Neural cell (in vitro differentiated cells): ENCODE data around the gene NTN4. TPM values are rescaled to one million over a fixed set of nuclear protein-coding genes. Genes with fewer than 3 reads are reported as not detected.

Source experiments
- H2AFZ ChIP-seq: fragments of 200-600, 300-800 bp; sonication (generic), shearing (Covaris generic); 2 replicates; pipeline ENCODE4 v1.6.0; 2014; ENCODE audit warnings: low read depth, mild to moderate bottlenecking, antibody characterized with exemption, low read length, moderate library complexity
- H3F3A ChIP-seq: fragments of 200-600 bp; shearing (Covaris generic); 2 replicates; pipeline ENCODE4 v1.6.1; 2016; ENCODE audit warnings: mild to moderate bottlenecking, moderate library complexity, mixed read lengths, antibody characterized with exemption, low read length; ENCODE audit not compliant: insufficient read depth, poor library complexity, severe bottlenecking
- H3K27ac ChIP-seq: fragments of 200-600, 300-800 bp; sonication (generic), shearing (Covaris generic); 2 replicates; pipeline ENCODE4 v1.5.1; 2014; ENCODE audit warnings: mild to moderate bottlenecking, low read length, moderate library complexity
- H3K27me3 ChIP-seq: fragments of 300-800, 200-600 bp; sonication (generic), shearing (Covaris generic); 2 replicates; pipeline ENCODE4 v1.6.0; 2014; ENCODE audit warnings: mild to moderate bottlenecking, low read depth, low read length, moderate library complexity; ENCODE audit not compliant: insufficient read depth
- H3K36me3 ChIP-seq: fragments of 300-800, 200-600 bp; sonication (generic), shearing (Covaris generic); 2 replicates; pipeline ENCODE4 v1.5.1; 2014; ENCODE audit warnings: mild to moderate bottlenecking, antibody characterized with exemption, low read length, moderate library complexity; ENCODE audit not compliant: insufficient read depth
- H3K4me2 ChIP-seq: fragments of 300-800, 200-600 bp; sonication (generic), shearing (Covaris generic); 2 replicates; pipeline ENCODE4 v1.6.0; 2014; ENCODE audit warnings: mild to moderate bottlenecking, low read length
- H3K4me3 ChIP-seq: fragments of 300-800, 200-600 bp; sonication (generic), shearing (Covaris generic); 2 replicates; pipeline ENCODE4 v1.5.1; 2014; ENCODE audit warnings: mild to moderate bottlenecking, low read length, moderate library complexity
- H3K79me2 ChIP-seq: fragments of 200-600 bp; shearing (Covaris generic); replicated peaks from 2 replicates; pipeline ENCODE4 v1.6.0; 2014; ENCODE audit warnings: mild to moderate bottlenecking, low read length, moderate library complexity; ENCODE audit not compliant: insufficient read depth
- H3K9ac ChIP-seq: fragments of 300-800, 200-600 bp; sonication (generic), shearing (Covaris generic); 2 replicates; pipeline ENCODE4 v1.6.1; 2016; ENCODE audit warnings: mild to moderate bottlenecking, low read length, mixed read lengths
- H3K9me2 ChIP-seq: fragments of 200-600 bp; shearing (Covaris generic); 2 replicates; pipeline ENCODE4 v1.6.1; 2016; ENCODE audit warnings: mild to moderate bottlenecking, low read length, mixed read lengths; ENCODE audit not compliant: insufficient read depth
- H3K9me3 ChIP-seq: fragments of 200-600, 300-800 bp; sonication (generic), shearing (Covaris generic); 2 replicates; pipeline ENCODE4 v1.6.1; 2016; ENCODE audit warnings: mild to moderate bottlenecking, mixed run types, low read length, moderate library complexity, mixed read lengths
- H4K20me1 ChIP-seq: fragments of 200-600 bp; shearing (Covaris generic); 2 replicates; pipeline ENCODE4 v1.6.1; 2016; ENCODE audit warnings: mild to moderate bottlenecking, mixed run types; ENCODE audit not compliant: insufficient read depth
- EP300 ChIP-seq: fragments of 450-650 bp; conservative IDR thresholded peaks from 2 replicates; pipeline ENCODE4 v1.6.1; 2014; ENCODE audit warnings: antibody characterized with exemption, mild to moderate bottlenecking, moderate library complexity; ENCODE audit not compliant: poor library complexity, severe bottlenecking
- EZH2 ChIP-seq: fragments of 200-600, 300-800 bp; shearing (Covaris generic), sonication (generic); IDR thresholded peaks from 2 replicates; pipeline ENCODE4 v1.6.1; 2014; ENCODE audit warnings: antibody characterized with exemption, low read length, borderline replicate concordance, mild to moderate bottlenecking; ENCODE audit not compliant: insufficient read depth, poor library complexity, severe bottlenecking
- MXI1 ChIP-seq: fragments of 450-650 bp; conservative IDR thresholded peaks from 2 replicates; pipeline ENCODE4 v1.6.1; 2014; ENCODE audit warnings: antibody characterized with exemption, mild to moderate bottlenecking; ENCODE audit not compliant: poor library complexity, severe bottlenecking
- POLR2AphosphoS5 ChIP-seq: IDR thresholded peaks from 2 replicates; pipeline ENCODE4 v1.6.1; 2012
- RAD21 ChIP-seq: fragments of 450-650 bp; conservative IDR thresholded peaks from 2 replicates; pipeline ENCODE4 v1.6.1; 2014; ENCODE audit warnings: antibody characterized with exemption, mild to moderate bottlenecking, moderate library complexity
- SMC3 ChIP-seq: fragments of 450-650 bp; conservative IDR thresholded peaks from 2 replicates; pipeline ENCODE4 v1.6.1; 2014; ENCODE audit warnings: antibody characterized with exemption, mild to moderate bottlenecking, moderate library complexity; ENCODE audit not compliant: poor library complexity
- TAF1 ChIP-seq: IDR thresholded peaks from 2 replicates; pipeline ENCODE4 v1.6.1; 2012; ENCODE audit warnings: low read depth
- polyA plus RNA-seq: library from polyadenylated mRNA; depleted of rRNA; stranded (reverse); fragments of >200 nt; gene quantifications from 2 replicates; pipeline ENCODE4 v1.2.3, GENCODE V29; 2014
- TF ChIP-seq, protein P1 (sequence below): fragments of 450-650 bp; IDR thresholded peaks from 2 replicates; pipeline ENCODE4 v1.5.1; 2014; ENCODE audit warnings: antibody characterized with exemption, mild to moderate bottlenecking, moderate library complexity; ENCODE audit not compliant: poor library complexity, severe bottlenecking
- TF ChIP-seq, protein P2 (sequence below): IDR thresholded peaks from 2 replicates; pipeline ENCODE4 v1.6.1; 2012; ENCODE audit warnings: borderline replicate concordance

Gene NTN4
- polyA plus RNA-seq, 1 donor from 2014 or later = 12.4 TPM

DNA sequence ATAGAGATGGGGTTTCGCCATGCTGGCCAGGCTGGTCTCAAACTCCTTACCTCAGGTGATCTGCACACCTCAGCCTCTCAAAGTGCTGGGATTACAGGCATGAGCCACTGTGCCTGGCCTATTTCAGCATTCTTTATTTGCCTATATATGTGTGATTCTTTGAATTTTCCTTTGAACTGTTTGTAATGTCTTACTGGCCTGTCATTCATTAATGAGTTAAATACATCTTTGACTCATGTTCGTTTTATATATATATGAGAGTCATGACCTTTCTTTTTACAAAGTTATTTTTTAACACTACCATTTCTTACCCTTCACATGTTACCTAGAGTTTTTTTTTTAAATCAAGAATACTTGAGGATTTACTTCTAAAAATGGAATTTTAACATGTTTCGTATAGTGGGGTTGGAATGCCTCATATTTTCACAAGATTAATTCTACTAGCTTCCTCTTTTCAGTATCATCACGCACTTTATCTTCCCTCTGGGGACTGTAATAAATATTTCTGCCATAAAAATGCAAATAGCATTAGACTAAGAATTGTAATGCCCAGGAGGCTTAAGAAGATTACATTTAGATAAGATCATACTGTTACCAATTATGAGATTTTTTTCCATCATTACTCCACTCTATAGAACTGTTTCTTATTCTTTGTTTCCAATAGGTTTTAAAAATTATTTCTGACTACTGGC, 66.7 kb downstream of the NTN4 start:
- H3K4me2 ChIP-seq = no peak overlapping the region
- no peaks in the 10 kb centered on the region for H3K9me2 ChIP-seq
- H3K27me3 ChIP-seq = no peaks in the 10 kb centered on the region
- no peak overlapping the region for H3K9ac ChIP-seq
- H3K27ac ChIP-seq = no peak overlapping the region
- H3F3A ChIP-seq = no peaks in the 10 kb centered on the region
- no peak overlapping the region for H3K4me3 ChIP-seq
- no peaks in the 10 kb centered on the region for H4K20me1 ChIP-seq
- H3K79me2 ChIP-seq = no peaks in the 10 kb centered on the region
- H2AFZ ChIP-seq = no peak overlapping the region
- peaks cover 4% of the 10 kb centered on the region for H3K9me3 ChIP-seq
- TF ChIP-seq RAD21 (no peak), EZH2 (no peak)
- no peaks in the 10 kb centered on the region for H3K36me3 ChIP-seq

DNA sequence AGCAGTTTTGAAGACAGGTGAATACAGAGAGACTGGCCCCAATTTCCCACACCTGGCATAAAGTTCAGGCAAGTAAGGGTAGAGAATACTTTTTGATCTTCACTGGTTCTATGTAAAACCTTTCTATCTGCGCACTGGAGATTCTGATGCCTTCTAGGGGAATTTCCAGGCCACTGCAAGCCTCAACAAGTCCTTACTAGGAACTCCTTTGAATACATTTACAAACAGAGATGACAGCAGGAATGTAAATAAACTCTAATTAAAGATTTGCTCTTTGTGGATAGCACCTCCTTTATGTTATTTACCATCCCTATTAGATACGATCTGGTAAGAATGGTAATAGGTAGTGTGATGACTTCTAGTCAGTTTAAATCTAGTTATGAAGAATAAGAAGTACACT, 69.2 kb downstream of the NTN4 start:
- Histone ChIP-seq H3F3A (no peaks in the 10 kb centered on the region), H3K36me3 (no peaks in the 10 kb centered on the region), H2AFZ (no peak overlapping the region), H4K20me1 (no peaks in the 10 kb centered on the region), H3K4me2 (no peak overlapping the region), H3K9me3 (no peaks in the 10 kb centered on the region), H3K4me3 (no peak overlapping the region), H3K9ac (no peak overlapping the region), H3K27ac (no peak overlapping the region), H3K79me2 (no peaks in the 10 kb centered on the region), H3K9me2 (no peaks in the 10 kb centered on the region), H3K27me3 (no peaks in the 10 kb centered on the region)
- TF ChIP-seq RAD21 (no peak), MXI1 (no peak), EP300 (no peak), SMC3 (no peak), EZH2 (no peak), TAF1 (no peak), POLR2AphosphoS5 (no peak)
- TF ChIP-seq, protein P1, sequence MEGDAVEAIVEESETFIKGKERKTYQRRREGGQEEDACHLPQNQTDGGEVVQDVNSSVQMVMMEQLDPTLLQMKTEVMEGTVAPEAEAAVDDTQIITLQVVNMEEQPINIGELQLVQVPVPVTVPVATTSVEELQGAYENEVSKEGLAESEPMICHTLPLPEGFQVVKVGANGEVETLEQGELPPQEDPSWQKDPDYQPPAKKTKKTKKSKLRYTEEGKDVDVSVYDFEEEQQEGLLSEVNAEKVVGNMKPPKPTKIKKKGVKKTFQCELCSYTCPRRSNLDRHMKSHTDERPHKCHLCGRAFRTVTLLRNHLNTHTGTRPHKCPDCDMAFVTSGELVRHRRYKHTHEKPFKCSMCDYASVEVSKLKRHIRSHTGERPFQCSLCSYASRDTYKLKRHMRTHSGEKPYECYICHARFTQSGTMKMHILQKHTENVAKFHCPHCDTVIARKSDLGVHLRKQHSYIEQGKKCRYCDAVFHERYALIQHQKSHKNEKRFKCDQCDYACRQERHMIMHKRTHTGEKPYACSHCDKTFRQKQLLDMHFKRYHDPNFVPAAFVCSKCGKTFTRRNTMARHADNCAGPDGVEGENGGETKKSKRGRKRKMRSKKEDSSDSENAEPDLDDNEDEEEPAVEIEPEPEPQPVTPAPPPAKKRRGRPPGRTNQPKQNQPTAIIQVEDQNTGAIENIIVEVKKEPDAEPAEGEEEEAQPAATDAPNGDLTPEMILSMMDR = no peak
- TF ChIP-seq, protein P2, sequence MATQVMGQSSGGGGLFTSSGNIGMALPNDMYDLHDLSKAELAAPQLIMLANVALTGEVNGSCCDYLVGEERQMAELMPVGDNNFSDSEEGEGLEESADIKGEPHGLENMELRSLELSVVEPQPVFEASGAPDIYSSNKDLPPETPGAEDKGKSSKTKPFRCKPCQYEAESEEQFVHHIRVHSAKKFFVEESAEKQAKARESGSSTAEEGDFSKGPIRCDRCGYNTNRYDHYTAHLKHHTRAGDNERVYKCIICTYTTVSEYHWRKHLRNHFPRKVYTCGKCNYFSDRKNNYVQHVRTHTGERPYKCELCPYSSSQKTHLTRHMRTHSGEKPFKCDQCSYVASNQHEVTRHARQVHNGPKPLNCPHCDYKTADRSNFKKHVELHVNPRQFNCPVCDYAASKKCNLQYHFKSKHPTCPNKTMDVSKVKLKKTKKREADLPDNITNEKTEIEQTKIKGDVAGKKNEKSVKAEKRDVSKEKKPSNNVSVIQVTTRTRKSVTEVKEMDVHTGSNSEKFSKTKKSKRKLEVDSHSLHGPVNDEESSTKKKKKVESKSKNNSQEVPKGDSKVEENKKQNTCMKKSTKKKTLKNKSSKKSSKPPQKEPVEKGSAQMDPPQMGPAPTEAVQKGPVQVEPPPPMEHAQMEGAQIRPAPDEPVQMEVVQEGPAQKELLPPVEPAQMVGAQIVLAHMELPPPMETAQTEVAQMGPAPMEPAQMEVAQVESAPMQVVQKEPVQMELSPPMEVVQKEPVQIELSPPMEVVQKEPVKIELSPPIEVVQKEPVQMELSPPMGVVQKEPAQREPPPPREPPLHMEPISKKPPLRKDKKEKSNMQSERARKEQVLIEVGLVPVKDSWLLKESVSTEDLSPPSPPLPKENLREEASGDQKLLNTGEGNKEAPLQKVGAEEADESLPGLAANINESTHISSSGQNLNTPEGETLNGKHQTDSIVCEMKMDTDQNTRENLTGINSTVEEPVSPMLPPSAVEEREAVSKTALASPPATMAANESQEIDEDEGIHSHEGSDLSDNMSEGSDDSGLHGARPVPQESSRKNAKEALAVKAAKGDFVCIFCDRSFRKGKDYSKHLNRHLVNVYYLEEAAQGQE = no peak
